GM18858 (cell line): ENCODE data around the gene RAB3IL1.
"Not testable (repeated sequence)": the region's sequence is repeated elsewhere in the genome, so short reads cannot be mapped to it uniquely, and the experiment has no call there.

ENCODE experiments used
- ATAC-seq: cut with Tn5 transposase; IDR thresholded peaks from one replicate; pipeline ENCODE4 v1.9.1; 2021; ENCODE audit not compliant: unreplicated experiment

Gene RAB3IL1

GRCh38 chr11:61917334-61918109 is at the start of gene RAB3IL1:
RAB3IL1 (minus strand) TSS chr11:61917566; CDS start chr11:61917367, 199 bp downstream.
- ATAC-seq: no peak

GRCh38 chr11:61966734-61967115 is 49.4 kb upstream of the RAB3IL1 start:
- ATAC-seq: no peak

- not testable (repeated sequence) for ATAC-seq
Measured at GRCh38 chr11:61964666-61965271, 47.4 kb upstream of the RAB3IL1 start.

- ATAC-seq: no peak
Measured at GRCh38 chr11:61964058-61964665, 46.8 kb upstream of the RAB3IL1 start.

GRCh38 chr11:61963282-61964057 is 46.1 kb upstream of the RAB3IL1 start:
- no peak for ATAC-seq

GRCh38 chr11:61963016-61963281 is 45.6 kb upstream of the RAB3IL1 start:
- no peak for ATAC-seq

GRCh38 chr11:61962213-61963015 is 45.0 kb upstream of the RAB3IL1 start:
- no peak for ATAC-seq

GRCh38 chr11:61961570-61962212 is 44.3 kb upstream of the RAB3IL1 start:
- no peak for ATAC-seq

- ATAC-seq: no peak
Measured at GRCh38 chr11:61960532-61960931, 43.2 kb upstream of the RAB3IL1 start.

GRCh38 chr11:61959678-61960077 is 42.3 kb upstream of the RAB3IL1 start:
- ATAC-seq: no peak

- no peak for ATAC-seq
Measured at GRCh38 chr11:61959114-61959513, 41.7 kb upstream of the RAB3IL1 start.

- ATAC-seq: no peak
Measured at GRCh38 chr11:61958590-61958989, 41.2 kb upstream of the RAB3IL1 start.

GRCh38 chr11:61957021-61957770 is 39.8 kb upstream of the RAB3IL1 start:
- no peak for ATAC-seq

GRCh38 chr11:61956191-61957020 is 39.0 kb upstream of the RAB3IL1 start:
- no peak for ATAC-seq

GRCh38 chr11:61955422-61956135 is 38.2 kb upstream of the RAB3IL1 start:
- no peak for ATAC-seq

- ATAC-seq: no peak
Measured at GRCh38 chr11:61954851-61955421, 37.6 kb upstream of the RAB3IL1 start.

GRCh38 chr11:61954106-61954850 is 36.9 kb upstream of the RAB3IL1 start:
- ATAC-seq: no peak
